Measurements from ENCODE around the gene ZNF17.

DNA sequence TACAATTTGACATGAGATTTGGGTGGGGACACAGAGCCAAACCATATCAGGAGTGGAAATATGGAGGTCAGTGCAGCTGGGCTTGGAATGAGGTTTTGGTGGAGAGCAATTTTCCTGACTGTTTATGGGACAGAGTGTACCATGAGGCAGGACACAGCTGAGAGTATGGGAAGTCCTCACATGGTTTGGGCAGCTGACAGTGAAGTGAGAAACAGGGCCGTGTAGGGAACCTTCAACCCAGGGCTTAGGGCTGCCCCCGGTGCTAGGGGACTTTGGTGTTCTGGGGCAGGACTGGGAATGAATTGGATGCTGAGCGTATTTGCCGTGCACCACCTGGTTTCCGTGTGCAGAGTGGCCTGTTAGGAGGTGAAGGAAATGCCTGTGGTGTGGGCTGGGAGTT is 15.3 kb upstream of the ZNF17 start:
- TF ChIP-seq GATA2 (IDR thresholded peaks at IDR 0.05; ENCODE audit: low read depth, low read length) = no peak
- no peak for TF ChIP-seq GATA3 (IDR thresholded peaks at IDR 0.05; ENCODE audit: low read depth, low read length)

All from SH-SY5Y (cell line).